Activated CD8-positive, alpha-beta T cell treated with anti-CD3 and anti-CD28 coated beads for 36 hours (primary cell): Measurements from ENCODE around the gene CORO1C. TPM values are rescaled to one million over a fixed set of nuclear protein-coding genes. Genes with fewer than 3 reads are reported as not detected.
"Not testable (repeated sequence)": the region's sequence is repeated elsewhere in the genome, so short reads cannot be mapped to it uniquely, and the experiment has no call there.

Source experiments
- ATAC-seq: fragments of 200-7000 bp; cut with Tn5 transposase; one replicate; pipeline ENCODE4 v1.10.0; 2021; ENCODE audit warnings: mild to moderate bottlenecking, moderate library complexity
- CTCF ChIA-PET: fragments of 350-600 bp; sonication (Branson Sonifier 250); formaldehyde crosslinking; loops from one replicate; lab custom pipeline; 2021; ENCODE audit warnings: antibody characterized with exemption; lab: Charles Lee
- POLR2A ChIA-PET: fragments of 350-600 bp; sonication (Branson Sonifier 250); formaldehyde crosslinking; loops from one replicate; lab custom pipeline; 2021; ENCODE audit warnings: antibody characterized with exemption; lab: Charles Lee
- DNase-seq: peaks from one replicate; pipeline ENCODE4 v3.0.0-alpha.2; 2020
- H3K27ac Mint-ChIP-seq: one replicate; pipeline ENCODE4 v1.8.0; 2021; ENCODE audit warnings: mild to moderate bottlenecking, mixed read lengths
- H3K27me3 Mint-ChIP-seq: one replicate; pipeline ENCODE4 v1.8.0; 2021; ENCODE audit warnings: mixed read lengths
- H3K36me3 Mint-ChIP-seq: one replicate; pipeline ENCODE4 v1.8.0; 2021; ENCODE audit warnings: low read depth, mixed read lengths
- H3K4me1 Mint-ChIP-seq: one replicate; pipeline ENCODE4 v1.8.0; 2021; ENCODE audit warnings: low read depth, mixed read lengths
- H3K4me3 Mint-ChIP-seq: one replicate; pipeline ENCODE4 v1.8.0; 2021; ENCODE audit warnings: mild to moderate bottlenecking, moderate library complexity, mixed read lengths
- H3K9me3 Mint-ChIP-seq: one replicate; pipeline ENCODE4 v1.8.0; 2021; ENCODE audit warnings: mixed read lengths
- CTCF ChIP-seq: fragments of 200-600 bp; IDR thresholded peaks from one replicate; pipeline ENCODE4 v1.8.0; 2022; ENCODE audit warnings: antibody characterized with exemption, mild to moderate bottlenecking
- intact Hi-C: fragments of 100-400 bp; cut with micrococcal nuclease; formaldehyde crosslinking; loops from one replicate; pipeline ENCODE4 v1.10.0; 2022
- total RNA-seq, 2 experiments: library from RNA; stranded (reverse); gene quantifications; one replicate each; pipeline ENCODE4 v1.2.3, GENCODE V29; 2021

CORO1C gene
- total RNA-seq, 2 experiments from 2014 or later = 90.1 to 98.9 TPM

- Mint-ChIP-seq H3K27me3 (no peaks in the 10 kb centered on the region), H3K36me3 (peaks cover 55% of the 10 kb centered on the region), H3K27ac (peak overlapping the region; percentile 50), H3K4me1 (peaks cover 52% of the 10 kb centered on the region), H3K9me3 (peaks cover 14% of the 10 kb centered on the region), H3K4me3 (no peak overlapping the region)
- TF ChIP-seq CTCF = no peak
- ATAC-seq (no peak), DNase-seq (no peak)
- CTCF ChIA-PET = interaction anchor here (0.7 to 15.6 kb wide), 6 partner anchors 12 to 183 kb away, joined by 3 to 645 read pairs (median 4); partner anchors contain the start of genes ISCU, SART3 and SELPLG
- POLR2A ChIA-PET = interaction anchor here (0.6 to 9.6 kb wide), 6 partner anchors 11 to 60 kb away, joined by 3 to 134 read pairs (median 5); partner anchors contain the start of genes ISCU, SART3 and SELPLG
- intact Hi-C loops = no loop called here
Observed at GRCh38 chr12:108620236-108620879, 111.0 kb downstream of the CORO1C start.

GRCh38 chr12:108619369-108620160 lies 111.8 kb downstream of the CORO1C start:
- Mint-ChIP-seq H3K36me3 (peaks cover 49% of the 10 kb centered on the region), H3K27me3 (no peaks in the 10 kb centered on the region), H3K4me1 (peaks cover 48% of the 10 kb centered on the region), H3K4me3 (no peak overlapping the region), H3K27ac (peak overlapping the region; percentile 31), H3K9me3 (peaks cover 17% of the 10 kb centered on the region)
- intact Hi-C loops = no loop called here
- ATAC-seq = no peak
- TF ChIP-seq CTCF = no peak
- POLR2A ChIA-PET = interaction anchor here (4.6 to 9.6 kb wide), 3 partner anchors 12 to 56 kb away, joined by 70 to 134 read pairs (median 78); partner anchors contain the start of genes ISCU, SART3 and SELPLG
- CTCF ChIA-PET = interaction anchor here (0.7 to 15.6 kb wide), 6 partner anchors 12 to 184 kb away, joined by 3 to 645 read pairs (median 16); partner anchors contain the start of genes ISCU, SART3 and SELPLG
- DNase-seq = no peak

DNA sequence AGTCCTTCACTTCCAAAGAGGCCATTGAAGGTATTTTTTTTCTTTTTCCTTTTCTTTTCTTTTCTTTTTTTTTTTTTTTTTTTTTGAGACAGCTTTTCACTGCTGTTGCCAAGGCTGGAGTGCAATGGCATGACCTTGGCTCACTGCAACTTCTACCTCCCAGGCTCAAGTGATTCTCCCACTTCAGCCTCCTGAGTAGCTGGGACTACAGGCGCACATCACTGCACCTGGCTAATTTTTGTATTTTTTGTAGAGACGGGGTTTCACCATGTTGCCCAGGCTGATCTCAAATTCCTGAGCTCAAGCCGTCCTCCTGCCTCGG lies 112.4 kb downstream of the CORO1C start:
- intact Hi-C loops = loop anchor here (1.0 kb wide), 1 partner anchor 56 kb away; no protein-coding TSS in a partner anchor
- peaks cover 50% of the 10 kb centered on the region for H3K4me1 Mint-ChIP-seq
- peak overlapping the region; percentile 45 for H3K27ac Mint-ChIP-seq
- CTCF ChIA-PET = interaction anchor here (0.7 to 15.6 kb wide), 9 partner anchors 11 to 185 kb away, joined by 3 to 645 read pairs (median 16); partner anchors contain the start of genes ISCU, SART3 and SELPLG
- not testable (repeated sequence) for H3K27me3 Mint-ChIP-seq, ATAC-seq, H3K4me3 Mint-ChIP-seq, DNase-seq
- peaks cover 43% of the 10 kb centered on the region for H3K36me3 Mint-ChIP-seq
- POLR2A ChIA-PET = interaction anchor here (1.3 to 9.6 kb wide), 5 partner anchors 12 to 70 kb away, joined by 3 to 134 read pairs (median 70); partner anchors contain the start of genes ISCU, SART3, SELPLG and TMEM119
- peaks cover 18% of the 10 kb centered on the region for H3K9me3 Mint-ChIP-seq

- Mint-ChIP-seq H3K27me3 (no peaks in the 10 kb centered on the region), H3K4me1 (peaks cover 47% of the 10 kb centered on the region), H3K27ac (peak overlapping the region; percentile 45), H3K36me3 (peaks cover 37% of the 10 kb centered on the region), H3K9me3 (peaks cover 15% of the 10 kb centered on the region), H3K4me3 (no peak overlapping the region)
- intact Hi-C loops = loop anchor here (1.0 kb wide), 1 partner anchor 55 kb away; no protein-coding TSS in a partner anchor
- peak; percentile 83 for DNase-seq
- ChIA-PET POLR2A (interaction anchor here (0.6 to 9.6 kb wide), 12 partner anchors 13 to 239 kb away, joined by 3 to 134 read pairs (median 4); partner anchors contain the start of genes ISCU, SART3, SELPLG and SSH1), CTCF (interaction anchor here (0.7 to 15.6 kb wide), 42 partner anchors 11 to 475 kb away, joined by 3 to 645 read pairs (median 5); partner anchors contain the start of genes ALKBH2, ISCU, SART3 and SELPLG)
- TF ChIP-seq CTCF = peak; percentile 99
- ATAC-seq = peak; percentile 19
Observed at GRCh38 chr12:108618079-108618952, 113.0 kb downstream of the CORO1C start.
